SU-DHL-6 (cell line): Measurements from ENCODE around the gene ADAMTS12.

ENCODE experiments used
- CTCF ChIP-seq: fragments of 200-600 bp; sonication (generic); IDR thresholded peaks from one replicate; pipeline ENCODE4 v1.5.1; 2017; ENCODE audit warnings: antibody characterized with exemption, mild to moderate bottlenecking, low read length, moderate library complexity; ENCODE audit not compliant: insufficient read depth, poor library complexity, severe bottlenecking
- EZH2phosphoT487 ChIP-seq: fragments of 200-600 bp; sonication (generic), shearing (Covaris generic); conservative IDR thresholded peaks from 2 replicates; pipeline ENCODE4 v1.6.1; 2018; ENCODE audit warnings: mild to moderate bottlenecking, antibody characterized with exemption, low read length, moderate library complexity, mixed read lengths

DNA sequence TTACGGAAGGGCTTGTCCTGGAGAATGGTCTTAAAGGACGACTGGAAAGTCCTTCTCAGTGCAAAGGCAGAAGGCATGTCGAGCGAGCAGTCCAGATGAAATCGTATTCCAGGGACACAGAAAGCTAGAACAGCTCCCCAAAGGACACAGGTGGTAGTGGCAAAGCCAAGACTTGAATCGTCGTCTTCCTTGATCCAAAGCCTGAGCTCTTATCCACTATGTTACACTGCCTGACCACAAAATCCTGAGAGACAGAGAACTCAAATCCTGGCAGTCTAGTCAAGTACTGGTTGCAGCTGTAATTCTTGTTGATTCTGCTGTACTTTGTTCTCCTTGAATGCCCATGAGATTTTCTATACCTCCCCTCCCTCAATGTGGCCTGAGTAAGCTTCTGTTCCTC is 252.3 kb downstream of the ADAMTS12 start:
- TF ChIP-seq CTCF (no peak), EZH2phosphoT487 (no peak)
